ENCODE data around the gene NAP1L1.

Gene NAP1L1

GRCh38 chr12:76083904-76084862 is at the start of gene NAP1L1:
NAP1L1 (minus strand) TSS chr12:76084685; CDS start chr12:76074219, 10,466 bp downstream.
- peak; percentile 99 for DNase-seq

GRCh38 chr12:76127588-76127987 is 43.1 kb upstream of the NAP1L1 start:
- DNase-seq: no peak

- DNase-seq: no peak
These were observed 40.0 kb upstream of the NAP1L1 start for GRCh38 chr12:76124456-76124855.

GRCh38 chr12:76123259-76124212 is 39.1 kb upstream of the NAP1L1 start:
- no peak for DNase-seq

GRCh38 chr12:76119887-76120286 is 35.4 kb upstream of the NAP1L1 start:
- DNase-seq: no peak

GRCh38 chr12:76117751-76118150 is 33.3 kb upstream of the NAP1L1 start:
- no peak for DNase-seq

GRCh38 chr12:76117067-76117691 is 32.7 kb upstream of the NAP1L1 start:
- DNase-seq: no peak

- DNase-seq: no peak
These were observed 29.6 kb upstream of the NAP1L1 start for GRCh38 chr12:76113800-76114757.

- DNase-seq: no peak
These were observed 26.8 kb upstream of the NAP1L1 start for GRCh38 chr12:76111209-76111749.

GRCh38 chr12:76109879-76110278 is 25.4 kb upstream of the NAP1L1 start:
- no peak for DNase-seq

GRCh38 chr12:76108356-76108755 is 23.9 kb upstream of the NAP1L1 start:
- no peak for DNase-seq

- DNase-seq: no peak
These were observed 22.1 kb upstream of the NAP1L1 start for GRCh38 chr12:76106631-76107030.

GRCh38 chr12:76103958-76104357 is 19.5 kb upstream of the NAP1L1 start:
- DNase-seq: no peak

- no peak for DNase-seq
These were observed 17.4 kb upstream of the NAP1L1 start for GRCh38 chr12:76101739-76102385.

- no peak for DNase-seq
These were observed 11.7 kb upstream of the NAP1L1 start for GRCh38 chr12:76096079-76096646.

GRCh38 chr12:76094754-76095153 is 10.3 kb upstream of the NAP1L1 start:
- DNase-seq: no peak

- DNase-seq: no peak
These were observed 6.8 kb upstream of the NAP1L1 start for GRCh38 chr12:76091246-76091754.

GRCh38 chr12:76085520-76085868 is 1.0 kb upstream of the NAP1L1 start:
- DNase-seq: no peak

GRCh38 chr12:76084863-76085519 is 506 bp upstream of the NAP1L1 start:
- DNase-seq: peak; percentile 87
